Activated CD4-positive, CD25-positive, alpha-beta regulatory T cell treated with anti-CD3 and anti-CD28 coated beads, Interleukin-2, amount 50 U/mL, for 16 hours (primary cell): ENCODE measurements around the gene RIMBP2.

Experiments used
- DNase-seq: peaks from one replicate; pipeline ENCODE4 v3.0.0-alpha.2; 2020; ENCODE audit warnings: low read depth, low spot score

RIMBP2 gene

DNA sequence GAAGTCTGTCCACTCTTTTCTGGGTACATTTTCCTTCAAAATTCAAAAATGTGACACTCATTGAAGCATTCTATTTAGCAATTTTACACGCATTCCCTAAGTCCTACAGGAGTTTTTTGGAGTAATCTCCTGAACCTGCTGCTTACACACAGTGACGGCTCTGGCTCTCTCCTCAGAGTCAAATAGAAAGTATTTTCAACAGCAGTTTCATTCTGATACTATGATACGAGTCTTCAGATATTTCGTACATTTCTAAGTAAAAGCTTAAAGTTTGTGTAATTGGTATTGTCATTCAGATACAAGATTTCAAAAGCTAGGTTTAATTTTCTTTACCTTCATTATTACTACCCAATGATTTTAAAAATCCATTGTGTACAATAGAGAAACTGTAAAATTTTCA, 342.0 kb downstream of the RIMBP2 start:
- no peak for DNase-seq

DNA sequence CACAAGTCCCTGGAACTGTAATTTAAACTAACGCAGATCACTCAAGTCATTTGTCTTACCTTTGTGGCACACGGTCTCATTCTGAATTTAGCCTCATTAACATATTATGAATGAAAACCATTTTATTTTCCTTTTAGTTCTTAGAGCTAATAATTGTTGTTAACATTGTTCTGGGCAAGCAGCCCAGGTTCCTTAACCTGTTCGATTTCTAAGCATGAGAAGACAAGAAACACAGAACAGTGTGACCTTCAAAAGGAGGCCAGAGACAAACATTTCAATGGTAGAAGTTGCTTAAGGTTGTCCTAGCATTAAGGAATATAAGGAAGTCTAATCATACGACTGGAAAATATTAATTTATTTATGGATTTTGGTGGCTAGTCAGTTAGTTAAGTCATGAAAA, 343.2 kb downstream of the RIMBP2 start:
- DNase-seq = no peak

DNA sequence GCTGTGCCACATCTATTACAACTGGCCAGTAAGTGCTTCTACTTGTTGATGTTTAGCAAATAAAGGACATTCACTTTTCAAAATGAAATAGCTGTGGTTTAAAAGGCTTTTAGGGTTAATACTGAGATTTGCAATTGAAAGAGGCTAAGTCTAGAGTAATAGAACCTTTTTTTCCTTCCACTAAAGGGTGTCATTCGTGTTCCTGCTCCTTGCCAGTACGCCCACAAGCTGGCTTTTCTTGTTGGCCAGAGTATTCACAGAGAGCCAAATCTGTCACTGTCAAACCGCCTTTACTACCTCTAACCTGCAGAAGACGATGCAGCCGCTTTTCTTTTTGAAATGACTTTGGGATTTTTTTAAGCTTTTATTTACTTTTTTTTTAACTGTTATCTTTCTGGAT, 344.8 kb downstream of the RIMBP2 start:
- DNase-seq = no peak

DNA sequence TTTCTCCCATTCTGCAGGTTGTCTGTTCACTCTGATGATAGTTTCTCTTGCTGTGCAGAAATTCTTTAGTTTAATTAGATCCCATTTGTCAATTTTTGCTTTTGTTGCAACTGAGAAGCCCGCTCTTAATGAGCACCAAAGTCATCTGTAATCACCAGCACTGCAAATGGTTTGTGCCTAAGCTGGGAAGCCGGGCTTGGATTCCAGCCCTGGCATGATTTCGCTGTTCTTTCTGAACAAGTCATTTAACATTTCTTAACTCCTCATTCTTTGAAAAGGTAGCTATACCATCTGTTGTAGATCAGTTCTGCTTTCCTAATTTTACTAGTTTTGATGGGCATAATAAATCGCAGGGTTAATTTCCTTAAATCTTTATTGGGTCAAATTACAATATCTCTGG, 346.3 kb downstream of the RIMBP2 start:
- no peak for DNase-seq

DNA sequence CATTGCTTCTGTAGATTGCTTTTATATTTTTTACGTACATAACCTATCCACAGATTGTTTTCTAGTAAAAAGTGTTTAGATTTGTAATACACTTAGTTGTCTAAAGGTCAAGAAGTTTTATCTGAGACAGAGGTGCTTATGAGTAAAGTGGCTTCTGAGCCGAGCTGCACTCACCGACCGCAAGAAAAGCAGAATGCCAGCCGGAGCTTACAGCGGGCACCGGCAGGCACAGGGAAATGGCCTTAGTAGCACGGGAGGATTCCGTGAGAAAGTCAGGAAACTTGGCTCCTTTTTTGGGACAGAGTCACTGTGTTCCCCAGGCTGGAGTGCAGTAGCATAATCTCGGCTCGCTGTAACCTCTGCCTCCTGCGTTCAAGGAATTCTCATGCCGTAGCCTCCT, 348.6 kb downstream of the RIMBP2 start:
- no peak for DNase-seq

DNA sequence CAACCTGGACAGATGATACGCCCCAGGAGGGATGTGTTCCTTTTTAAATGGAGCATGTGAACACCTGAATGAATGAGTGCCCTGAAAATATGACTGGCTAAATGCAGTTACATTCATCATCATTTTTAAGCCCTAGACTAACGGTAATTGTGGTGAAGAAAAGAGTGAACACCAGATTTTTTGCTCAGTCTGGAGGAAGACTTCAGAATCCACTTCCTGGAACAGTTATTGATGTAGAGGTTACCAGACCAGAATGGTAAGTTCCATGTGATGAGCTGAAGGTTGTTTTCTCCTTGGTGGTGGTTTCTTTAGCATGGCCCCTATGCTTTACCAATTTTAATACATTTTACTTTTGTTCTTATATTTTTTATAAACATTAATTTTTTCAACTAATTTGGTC, 349.1 kb downstream of the RIMBP2 start:
- DNase-seq = no peak

DNA sequence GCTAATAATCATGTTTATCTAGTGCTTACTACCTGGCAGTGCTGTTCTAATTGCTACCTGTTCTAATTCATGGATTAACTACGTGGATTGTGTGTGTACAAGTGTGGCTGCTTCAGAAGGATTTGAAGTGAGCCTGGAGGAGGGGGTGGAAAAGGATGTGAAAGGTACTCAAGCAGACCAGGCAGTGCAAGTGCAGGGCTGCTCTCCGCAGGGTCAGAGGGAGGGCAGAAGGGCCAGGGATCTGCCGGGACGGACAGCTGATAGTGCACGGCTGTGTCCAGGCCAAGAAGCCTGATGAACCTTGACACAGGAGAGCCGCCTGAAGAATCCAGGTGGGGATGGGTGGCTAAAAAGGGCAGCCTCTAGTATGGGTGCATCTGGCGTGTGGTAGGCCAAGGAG, 349.9 kb downstream of the RIMBP2 start:
- DNase-seq = no peak

DNA sequence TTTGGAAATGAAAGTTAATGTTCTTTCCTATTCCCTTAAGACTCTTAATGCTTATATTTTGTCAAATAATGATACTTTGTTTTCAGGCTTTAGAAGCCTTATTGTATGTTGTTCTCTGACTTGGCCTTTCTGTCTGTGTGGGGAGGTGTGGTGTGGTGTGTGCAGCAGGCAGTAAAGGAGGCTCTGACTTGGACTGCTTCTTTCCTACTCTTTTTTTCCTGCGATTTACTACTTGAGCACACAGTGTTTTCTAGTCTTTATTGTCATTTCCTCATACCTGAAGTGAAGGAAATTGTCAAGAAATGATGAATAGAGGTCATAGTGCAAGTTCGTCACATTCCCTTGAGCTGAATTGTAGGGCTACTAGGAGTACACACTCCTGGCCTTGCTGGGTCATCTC, 351.5 kb downstream of the RIMBP2 start:
- DNase-seq = no peak

DNA sequence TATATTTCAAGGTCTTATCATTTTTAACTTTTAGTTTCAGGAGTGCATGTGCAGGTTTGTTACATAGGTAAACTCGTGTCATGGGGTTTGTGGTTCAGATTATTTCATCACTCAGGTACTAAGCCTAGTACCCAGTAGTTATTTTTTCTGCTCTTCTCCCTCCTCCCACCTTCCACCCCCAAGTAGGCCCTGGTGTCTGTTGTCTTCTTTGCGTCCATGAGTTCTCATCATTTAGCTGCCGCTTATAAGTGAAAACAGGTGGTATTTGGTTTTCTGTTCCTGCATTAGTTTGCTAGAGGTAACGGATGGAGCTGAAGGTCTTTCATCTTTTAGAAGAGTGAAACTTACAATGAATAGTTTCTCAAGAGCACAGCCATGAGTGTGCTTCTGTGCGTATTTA, 354.0 kb downstream of the RIMBP2 start:
- no peak for DNase-seq

DNA sequence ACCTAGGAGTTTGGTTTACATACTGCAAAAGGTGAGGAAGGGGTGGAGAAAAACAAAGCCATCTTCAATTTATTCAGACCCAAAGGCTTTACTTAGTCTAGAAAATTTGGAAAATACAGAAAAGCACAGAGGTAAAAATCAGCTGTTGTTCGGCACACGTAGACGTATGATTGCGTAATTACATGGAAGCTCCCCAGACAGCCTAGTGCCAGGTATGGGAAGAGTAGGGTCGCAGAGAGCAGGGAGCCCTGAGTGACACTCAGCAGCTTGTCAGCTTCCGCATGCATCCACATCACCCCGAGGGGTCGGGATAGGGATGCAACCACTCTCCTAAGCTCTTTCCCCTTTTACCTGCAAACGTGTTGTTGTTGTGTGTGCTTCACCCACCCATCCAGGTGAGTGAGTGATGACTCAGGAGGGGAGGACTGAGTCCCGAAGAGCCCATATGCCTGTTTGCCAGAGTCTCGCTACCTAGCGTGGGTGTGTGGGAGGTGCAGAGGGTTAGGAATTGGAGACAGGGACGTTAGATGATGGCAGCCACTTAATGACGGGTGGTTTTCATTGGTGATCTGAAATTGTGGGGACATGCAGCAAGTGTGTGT, 358.3 kb downstream of the RIMBP2 start:
- no peak for DNase-seq

DNA sequence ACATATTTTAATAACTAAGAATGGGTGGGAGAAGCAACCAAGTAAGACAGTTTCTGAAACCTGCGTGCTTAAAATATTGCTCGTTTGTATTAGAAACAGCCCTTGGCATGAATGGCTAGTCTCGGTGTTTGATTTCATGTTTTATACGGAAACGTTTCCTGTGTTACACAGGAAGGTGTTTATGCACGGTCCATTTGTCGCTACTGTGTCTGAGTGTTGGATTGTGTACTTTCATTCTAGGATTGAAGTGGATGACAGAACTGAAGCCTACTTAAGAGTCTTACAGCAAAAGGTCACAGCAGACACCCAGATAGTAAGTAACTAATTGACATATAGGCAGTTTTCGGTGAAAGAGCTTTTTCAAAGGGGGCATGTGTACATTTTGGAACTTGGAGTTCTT, 358.9 kb downstream of the RIMBP2 start:
- DNase-seq = no peak

DNA sequence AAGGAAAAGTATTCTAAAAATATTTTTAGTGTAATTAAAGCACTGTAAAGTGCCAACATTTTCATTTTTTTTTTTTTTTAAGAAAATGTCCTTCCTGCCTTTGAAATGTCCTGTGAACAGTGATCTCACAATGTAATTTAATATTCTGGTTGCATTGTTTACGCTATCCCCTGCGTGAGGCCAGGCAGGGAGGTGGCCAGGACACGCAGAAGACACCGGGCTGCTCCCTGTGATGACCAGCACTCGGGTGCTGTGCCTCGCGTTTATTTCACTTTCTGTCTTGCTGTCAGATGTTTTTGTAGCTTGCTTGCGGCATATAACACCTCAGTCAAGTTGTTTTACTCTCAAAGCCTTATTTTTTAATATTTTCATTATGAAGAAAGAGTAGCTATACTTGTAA, 359.9 kb downstream of the RIMBP2 start:
- no peak for DNase-seq

DNA sequence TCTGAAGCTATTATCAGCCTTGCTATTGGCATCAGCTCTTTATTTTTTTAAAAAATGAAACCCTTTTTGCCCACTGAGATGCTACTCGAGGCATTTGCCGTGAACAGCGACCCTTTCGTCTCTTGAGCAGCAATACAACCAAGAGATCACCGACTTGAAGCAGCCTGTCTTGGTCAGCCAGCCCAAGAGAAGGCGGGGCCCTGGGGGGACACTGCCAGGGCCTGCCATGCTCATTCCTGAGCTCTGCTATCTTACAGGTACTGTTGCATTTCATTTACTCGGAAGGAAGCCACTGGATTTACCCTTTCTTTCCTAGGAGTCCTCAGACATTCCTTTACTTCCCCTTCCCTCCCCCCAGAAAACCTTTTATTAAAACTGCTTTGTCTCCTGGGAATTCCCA, 361.7 kb downstream of the RIMBP2 start:
- DNase-seq = no peak

DNA sequence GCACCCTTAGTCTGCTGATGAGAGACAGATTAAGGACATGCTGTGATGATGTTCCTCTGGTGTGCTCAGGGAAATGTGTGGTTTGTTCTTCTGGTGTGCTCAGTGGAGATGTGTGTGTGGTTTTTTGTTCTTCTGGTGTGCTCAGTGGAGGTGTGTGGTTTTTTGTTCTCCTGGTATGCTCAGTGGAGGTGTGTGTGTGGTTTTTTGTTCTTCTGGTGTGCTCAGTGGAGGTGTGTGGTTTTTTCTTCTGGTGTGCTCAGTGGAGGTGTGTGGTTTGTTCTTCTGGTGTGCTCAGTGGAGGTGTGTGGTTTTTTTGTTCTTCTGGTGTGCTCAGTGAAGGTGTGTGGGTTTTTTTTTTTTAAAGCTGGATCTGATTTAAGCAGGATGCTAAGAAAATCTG, 363.0 kb downstream of the RIMBP2 start:
- DNase-seq = no peak

DNA sequence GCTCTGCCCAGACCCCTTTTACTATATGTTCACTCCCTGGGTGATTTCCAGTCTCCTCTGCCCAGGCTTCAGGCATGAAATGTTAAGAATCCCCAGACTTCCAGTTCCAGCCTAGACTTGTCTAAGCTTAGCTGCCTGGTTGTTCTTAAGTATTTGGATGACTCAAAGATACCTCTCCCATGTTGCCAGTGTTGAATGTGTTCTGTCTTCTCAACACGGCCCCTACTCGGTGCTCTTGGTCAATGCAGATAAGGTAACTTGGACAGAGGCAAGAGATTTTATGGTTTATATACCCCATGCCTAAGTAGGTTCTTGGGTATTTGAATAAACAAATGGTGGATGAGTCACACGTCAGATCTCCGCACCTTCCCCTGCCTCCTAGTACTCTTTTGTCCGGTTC, 364.8 kb downstream of the RIMBP2 start:
- no peak for DNase-seq

DNA sequence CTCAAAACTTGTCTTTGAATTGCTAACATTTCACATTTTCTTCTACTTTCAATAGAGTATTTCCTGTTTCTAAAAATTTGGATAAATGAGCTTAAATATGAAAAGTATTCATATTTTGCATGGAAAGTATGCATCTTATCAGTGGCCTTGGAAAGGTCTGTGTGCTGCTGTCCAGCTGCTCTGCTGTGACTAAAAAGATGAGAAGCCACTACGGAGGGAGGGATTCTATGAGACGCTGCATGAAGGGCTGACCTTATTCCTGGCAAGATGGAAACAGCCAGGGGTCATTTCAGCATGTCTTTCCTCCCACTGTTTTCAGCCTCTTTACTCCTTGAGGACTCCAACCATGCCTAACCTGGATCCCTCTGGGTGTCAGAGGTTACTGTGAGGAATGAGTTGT, 365.4 kb downstream of the RIMBP2 start:
- DNase-seq = no peak

DNA sequence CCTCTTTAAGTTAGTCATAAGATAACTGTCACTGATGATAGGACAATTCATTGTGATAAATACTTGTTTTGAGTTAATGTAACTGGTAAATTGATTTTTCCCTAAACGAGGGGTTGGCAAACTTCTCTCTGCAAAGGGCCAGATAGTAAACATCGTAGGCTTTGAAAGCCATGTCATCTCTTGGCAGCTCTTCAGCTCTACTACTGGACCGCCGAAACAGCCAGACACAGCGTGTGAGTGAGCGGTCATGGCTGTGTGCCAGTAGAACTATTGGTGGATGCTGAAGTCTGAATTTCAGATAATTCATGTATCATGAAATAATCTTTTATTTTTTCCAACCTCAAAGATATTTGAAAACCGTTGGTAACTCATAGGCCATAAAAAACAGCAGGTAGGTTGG, 368.5 kb downstream of the RIMBP2 start:
- DNase-seq = no peak
